NCI-H2107 (cell line): ENCODE results near the gene MTHFSD.

Experiments
- DNase-seq: peaks from one replicate; lab custom pipeline; 2025; lab: John Stamatoyannopoulos, UW

MTHFSD gene

GRCh38 chr16:86502856-86503748 is 51.9 kb downstream of the MTHFSD start:
- DNase-seq, result no peak

DNA sequence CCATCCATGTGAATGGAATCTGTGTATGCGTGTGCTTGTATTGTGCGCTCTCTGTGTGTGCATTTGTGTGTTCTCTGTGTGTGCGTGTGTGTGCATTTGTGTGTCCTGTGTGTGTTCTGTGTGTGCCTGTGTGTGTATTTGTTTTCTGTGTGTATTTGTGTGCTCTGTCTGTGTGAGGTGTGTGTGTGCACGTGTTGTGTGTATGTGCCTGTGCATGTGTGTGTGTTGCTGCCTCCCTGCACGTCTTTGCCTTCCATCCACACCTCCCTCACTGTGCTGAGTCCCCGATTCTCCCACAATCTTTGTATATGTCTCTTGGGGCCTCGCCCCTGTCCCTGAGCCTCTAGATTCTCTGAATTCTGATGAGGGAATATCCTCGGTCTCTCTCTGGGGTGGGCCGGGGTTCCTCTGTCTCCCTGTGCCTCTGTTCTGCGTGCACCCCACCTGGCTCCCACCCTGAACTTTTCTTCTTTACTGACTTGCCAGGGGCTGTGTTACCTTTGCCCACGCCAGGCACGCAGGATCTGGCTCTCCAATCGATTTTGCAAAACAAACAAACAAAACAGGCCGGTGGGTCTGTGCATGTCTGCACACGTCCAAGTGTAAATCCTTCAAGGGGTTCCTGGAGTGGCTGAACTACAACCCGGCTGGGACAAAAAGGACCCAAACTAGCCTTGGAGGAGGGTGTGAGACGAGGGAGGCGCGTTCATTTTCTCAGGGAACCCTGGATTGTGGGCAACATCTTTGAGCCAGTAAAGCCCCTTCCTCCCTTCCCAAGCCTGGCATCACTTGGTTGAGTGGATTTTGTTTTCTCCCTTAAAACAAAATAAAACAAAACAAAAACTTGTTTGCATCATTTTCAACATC is 52.8 kb downstream of the MTHFSD start:
- DNase-seq, result no peak

DNA sequence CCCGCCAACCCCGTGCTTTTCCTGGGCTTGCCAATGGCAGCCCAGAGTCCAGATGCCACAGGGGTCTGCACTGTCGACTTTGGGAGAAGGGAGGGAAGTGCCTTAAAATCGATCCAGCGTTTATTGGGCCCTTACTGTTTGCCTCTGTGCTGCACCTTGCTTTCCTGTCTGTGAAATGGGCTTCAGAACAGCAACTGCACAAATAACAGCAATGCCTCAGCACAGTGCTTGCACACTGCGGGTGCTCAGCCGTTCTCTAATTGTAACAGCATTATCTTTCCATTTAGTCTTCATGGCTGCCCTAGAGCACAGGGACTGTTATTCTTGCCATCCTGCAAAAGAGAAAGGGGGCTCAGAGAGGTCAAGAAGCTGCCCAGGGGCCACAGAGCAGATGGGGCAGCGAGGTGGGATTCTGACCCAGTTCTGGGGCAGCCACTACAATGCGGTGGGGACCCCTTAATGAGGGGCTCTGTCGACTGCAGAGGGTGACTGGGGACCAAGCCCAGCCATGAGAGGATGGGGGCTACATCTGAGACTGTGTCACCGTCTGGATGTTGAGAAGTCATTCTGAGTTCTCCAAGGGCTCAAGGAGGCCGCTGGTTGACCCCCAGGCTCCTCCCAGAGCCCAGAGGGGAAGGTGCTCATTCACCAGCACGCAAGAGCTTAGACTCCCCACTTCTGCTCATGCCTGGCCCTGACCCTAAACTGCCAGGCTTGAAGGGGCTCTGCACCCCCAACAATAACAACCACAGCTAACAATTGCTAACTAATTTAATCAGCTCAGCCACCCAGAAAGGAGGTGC is 54.1 kb downstream of the MTHFSD start:
- DNase-seq, result no peak

- DNase-seq, result no peak
Observed at GRCh38 chr16:86499889-86500707, 54.9 kb downstream of the MTHFSD start.

- DNase-seq, result no peak
Observed at GRCh38 chr16:86499440-86499786, 55.6 kb downstream of the MTHFSD start.

GRCh38 chr16:86498671-86499439 is 56.2 kb downstream of the MTHFSD start:
- DNase-seq, result no peak

DNA sequence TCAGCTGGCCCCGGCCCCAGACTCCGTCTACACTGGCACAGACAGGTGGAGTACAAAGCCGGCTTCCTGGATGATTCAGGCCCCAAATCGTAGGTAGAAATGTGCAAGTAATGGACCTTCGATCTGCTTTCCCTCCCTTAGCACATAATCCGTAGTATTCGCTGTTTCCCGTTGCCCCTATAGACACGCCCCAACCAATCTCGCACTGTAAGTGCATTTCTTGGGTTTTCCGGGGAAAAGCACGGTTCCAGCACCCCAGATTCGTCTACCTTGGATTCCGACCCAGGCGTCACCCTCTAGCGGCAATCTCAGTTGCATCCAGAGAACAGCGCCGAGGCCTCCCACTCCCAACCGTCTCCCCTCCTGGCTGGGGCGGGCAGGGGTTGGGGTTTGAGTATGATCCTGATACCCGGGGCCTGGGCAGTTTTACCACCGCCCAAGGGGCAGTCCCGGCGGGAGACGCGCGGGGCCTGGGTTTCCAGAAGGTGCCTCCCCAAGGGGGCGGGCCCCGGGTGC is 56.8 kb downstream of the MTHFSD start:
- DNase-seq, result no peak

DNA sequence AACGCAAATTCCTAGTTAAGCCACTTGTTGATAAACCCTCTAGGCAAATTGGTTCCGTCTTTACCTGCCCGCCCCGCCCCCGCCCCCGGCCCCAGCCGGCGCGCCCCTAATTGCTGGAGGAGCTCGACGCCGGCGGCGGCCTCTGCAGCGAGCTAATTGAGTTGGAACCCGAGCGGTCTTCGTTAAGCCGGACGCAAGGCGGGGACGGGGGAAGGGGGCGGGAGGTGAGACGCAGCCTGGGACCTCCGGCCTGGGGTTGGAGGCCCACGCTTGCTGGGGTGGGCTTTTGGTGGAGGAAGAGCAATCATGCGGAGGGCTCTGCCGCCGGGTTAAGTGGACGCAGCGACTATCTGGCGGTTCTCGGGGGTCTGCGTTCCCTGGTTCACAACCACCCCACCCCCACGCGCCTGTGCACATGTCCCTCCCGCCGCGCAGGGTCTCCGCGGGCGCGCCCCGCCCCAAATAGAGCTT is 57.4 kb downstream of the MTHFSD start:
- no peak for DNase-seq

GRCh38 chr16:86496929-86497461 is 58.0 kb downstream of the MTHFSD start:
- no peak for DNase-seq

- no peak for DNase-seq
Observed at GRCh38 chr16:86496262-86496928, 58.6 kb downstream of the MTHFSD start.

GRCh38 chr16:86495756-86496261 is 59.2 kb downstream of the MTHFSD start:
- no peak for DNase-seq

DNA sequence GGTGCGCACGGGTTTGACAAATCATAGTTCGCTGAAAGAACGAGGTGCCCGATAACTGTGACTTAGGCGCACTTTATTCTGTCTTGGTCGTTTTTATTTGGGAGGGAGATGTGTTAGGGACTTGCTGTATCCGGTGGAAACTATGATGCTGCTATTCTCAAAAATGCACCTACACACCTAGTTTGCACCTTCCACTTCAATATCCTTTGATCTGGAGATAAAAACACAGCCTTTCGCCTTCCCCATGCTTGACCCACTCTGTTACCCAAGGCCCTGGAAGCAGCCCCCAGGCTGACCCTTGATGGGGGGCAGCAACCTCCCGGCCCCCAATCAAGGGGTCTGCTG is 59.7 kb downstream of the MTHFSD start:
- no peak for DNase-seq

- no peak for DNase-seq
Observed at GRCh38 chr16:86494565-86495356, 60.3 kb downstream of the MTHFSD start.

DNA sequence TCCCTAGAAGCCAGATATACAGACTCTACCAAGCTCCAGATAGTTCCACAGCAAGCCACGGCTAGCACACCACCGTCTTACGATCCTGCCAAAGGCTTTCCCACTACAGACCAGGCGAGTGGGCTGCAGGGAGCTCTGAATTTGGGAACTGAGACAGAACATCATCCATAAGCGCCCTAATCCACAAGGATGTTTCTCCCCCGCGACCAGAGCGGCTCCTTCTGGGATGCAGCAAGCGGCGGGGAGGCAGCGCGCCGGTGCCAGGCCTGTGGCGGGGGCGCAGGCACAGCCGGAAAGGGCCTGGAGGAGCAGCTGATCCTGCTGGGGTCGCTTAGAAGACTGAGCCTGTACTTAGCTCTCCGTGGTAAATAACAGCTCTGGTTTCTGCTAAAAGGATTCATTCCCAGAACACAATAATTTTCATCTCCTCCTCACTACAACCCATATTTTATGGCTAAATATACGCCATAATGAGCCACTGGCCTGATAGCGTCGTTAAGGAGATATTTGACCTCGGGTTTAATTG is 60.9 kb downstream of the MTHFSD start:
- DNase-seq, result no peak

DNA sequence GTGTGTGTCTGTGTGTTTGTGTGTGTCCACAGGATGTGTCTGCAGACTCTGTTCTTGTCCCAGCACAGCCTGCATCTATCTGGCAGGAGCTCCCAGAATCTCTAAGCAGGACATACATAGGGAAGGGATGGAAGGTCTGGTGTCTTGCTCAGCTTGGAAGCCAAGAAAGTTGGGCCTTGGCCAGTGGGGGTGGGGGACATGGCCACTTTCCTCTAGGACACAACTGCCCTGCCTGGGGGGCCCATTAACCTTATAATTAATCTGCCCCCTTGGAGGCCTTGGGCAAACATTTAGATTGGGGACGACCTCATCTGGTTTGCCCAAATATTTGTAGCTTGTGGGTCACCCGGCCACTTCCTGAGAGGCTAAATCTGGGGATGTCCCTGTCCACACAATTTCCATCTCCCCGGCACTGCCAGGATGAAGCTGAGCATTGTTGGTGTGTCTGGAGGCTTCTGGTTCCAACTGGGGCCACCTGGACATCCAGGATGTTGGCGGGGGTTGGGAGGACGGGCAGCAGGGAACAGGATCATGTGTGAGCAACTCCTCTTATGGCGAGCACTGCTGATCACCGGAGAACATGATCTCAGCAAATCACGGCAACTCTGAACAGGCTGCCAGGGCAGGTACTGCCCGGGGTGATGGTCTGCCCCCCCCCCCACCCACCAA is 61.9 kb downstream of the MTHFSD start:
- DNase-seq, result no peak

- no peak for DNase-seq
Observed at GRCh38 chr16:86492267-86492960, 62.6 kb downstream of the MTHFSD start.

DNA sequence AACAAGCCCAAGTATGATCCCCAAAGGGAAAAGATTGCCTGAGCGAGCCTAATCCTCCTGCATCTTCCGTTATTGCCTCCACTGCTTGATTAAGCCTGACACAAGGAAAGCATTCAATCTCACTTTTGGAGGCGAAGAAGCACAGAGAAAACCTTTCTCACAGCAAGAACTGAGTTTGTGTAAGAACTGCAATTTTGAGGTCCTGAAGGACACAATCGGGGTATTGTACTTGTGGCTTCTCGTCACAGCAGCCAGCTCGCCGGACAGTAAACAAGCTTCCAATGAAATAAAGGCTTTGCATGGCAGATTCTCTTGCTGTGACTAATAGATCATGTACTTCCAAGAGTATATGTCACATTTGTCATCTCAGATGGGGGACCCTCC is 63.4 kb downstream of the MTHFSD start:
- DNase-seq, result no peak
